ENCODE results near the gene ZNF621. TPM values are rescaled to one million over a fixed set of nuclear protein-coding genes. Genes with fewer than 3 reads are reported as not detected.

ZNF621 gene
- total and polyA plus RNA-seq, 2 of the 8 experiments (the other 6 are each of a cell fraction or from before 2014, with no cell fraction given) = 10.9 to 15.4 TPM

GRCh38 chr3:40550167-40550566, 25.4 kb downstream of the ZNF621 start (continued):
- TF ChIP-seq CHD7 (IDR thresholded peaks at IDR 0.05; ENCODE audit: insufficient replicate concordance, low read length) (no peak), GTF2F1 (IDR thresholded peaks at IDR 0.05; ENCODE audit: borderline replicate concordance, low read depth, low read length) (no peak), ZNF274 (IDR thresholded peaks at IDR 0.05; ENCODE audit: borderline replicate concordance, extremely low read depth, low read length) (no peak), POLR2AphosphoS5 (IDR thresholded peaks at IDR 0.05; ENCODE audit: low read depth, low read length) (no peak), RAD21 (IDR thresholded peaks at IDR 0.05 in 1 of 2, conservative IDR thresholded peaks at IDR 0.05 in 1 of 2; ENCODE audit: low read depth in 2 of 2, low read length in 2 of 2) (no peak), CEBPB (IDR thresholded peaks at IDR 0.05; ENCODE audit: low read depth, low read length) (no peak), BRCA1 (IDR thresholded peaks at IDR 0.05; ENCODE audit: low read depth, low read length) (no peak), SAP30 (IDR thresholded peaks at IDR 0.05; ENCODE audit: insufficient read depth, insufficient replicate concordance, low read length) (no peak), EGR1 (IDR thresholded peaks at IDR 0.05; ENCODE audit: borderline replicate concordance, low read depth, low read length) (no peak), RXRA (IDR thresholded peaks at IDR 0.05; ENCODE audit: insufficient read depth, low read depth, low read length) (no peak), SIX5 (IDR thresholded peaks at IDR 0.05; ENCODE audit: low read depth, low read length) (no peak), SIN3A (conservative IDR thresholded peaks at IDR 0.05 in 1 of 2, IDR thresholded peaks at IDR 0.05 in 1 of 2; ENCODE audit: low read depth in 1 of 2, low read length in 2 of 2) (no peak)

Measured in H1 (cell line).